Measurements from ENCODE around the gene KASH5. TPM values are rescaled to one million over a fixed set of nuclear protein-coding genes. Genes with fewer than 3 reads are reported as not detected.
A peak's percentile ranks its signal among the peaks of the same experiment; 100 is the strongest.

KASH5 gene
- total and polyA plus RNA-seq, 2 donors, result 0.09 TPM

- Histone ChIP-seq H3K27ac (ENCODE audit: low read depth in 1 of 2, low read length in 1 of 2) (no peak overlapping the region), H3K27me3 (ENCODE audit: control insufficient read depth in 2 of 2, insufficient read depth in 1 of 2, low read length in 1 of 2) (no peaks in the 10 kb centered on the region), H3K4me3 (ENCODE audit: low read length in 2 of 2) (no peak overlapping the region), H3K36me3 (ENCODE audit: control insufficient read depth in 2 of 2, insufficient read depth in 2 of 2, low read length in 1 of 2) (peaks cover 0 to 8% of the 10 kb centered on the region in 2 donors), H3K4me1 (ENCODE audit: control insufficient read depth in 2 of 2, insufficient read depth in 2 of 2, low read length in 2 of 2) (peaks cover 0 to 3% of the 10 kb centered on the region in 2 donors), H3K9me3 (ENCODE audit: control insufficient read depth in 2 of 2, insufficient read depth in 1 of 2, low read length in 1 of 2) (no peaks in the 10 kb centered on the region)
- 92% methylated on average over 11 of the region's 11 CpGs for WGBS
- no peak for DNase-seq (ENCODE audit: low read depth in 6 of 9, low spot score in 9 of 9)
Observed at GRCh38 chr19:49344505-49345423, 43.3 kb upstream of the KASH5 start.

GRCh38 chr19:49347191-49347590 lies 40.9 kb upstream of the KASH5 start:
- H3K27me3 ChIP-seq (ENCODE audit: control insufficient read depth in 2 of 2, insufficient read depth in 1 of 2, low read length in 1 of 2), result peaks cover 0 to 2% of the 10 kb centered on the region in 2 donors
- H3K4me1 ChIP-seq (ENCODE audit: control insufficient read depth in 2 of 2, insufficient read depth in 2 of 2, low read length in 2 of 2), result no peaks in the 10 kb centered on the region
- no peak for DNase-seq (ENCODE audit: low read depth in 6 of 9, low spot score in 9 of 9)
- no peak overlapping the region for H3K4me3 ChIP-seq (ENCODE audit: low read length in 2 of 2)
- H3K9me3 ChIP-seq (ENCODE audit: control insufficient read depth in 2 of 2, insufficient read depth in 1 of 2, low read length in 1 of 2), result no peaks in the 10 kb centered on the region
- 98% methylated on average over 15 of the region's 15 CpGs for WGBS
- no peak overlapping the region for H3K27ac ChIP-seq (ENCODE audit: low read depth in 1 of 2, low read length in 1 of 2)
- no peaks in the 10 kb centered on the region for H3K36me3 ChIP-seq (ENCODE audit: control insufficient read depth in 2 of 2, insufficient read depth in 2 of 2, low read length in 1 of 2)

- no peak for DNase-seq (ENCODE audit: low read depth in 6 of 9, low spot score in 9 of 9)
- no peaks in the 10 kb centered on the region for H3K36me3 ChIP-seq (ENCODE audit: control insufficient read depth in 2 of 2, insufficient read depth in 2 of 2, low read length in 1 of 2)
- H3K9me3 ChIP-seq (ENCODE audit: control insufficient read depth in 2 of 2, insufficient read depth in 1 of 2, low read length in 1 of 2), result no peaks in the 10 kb centered on the region
- H3K27ac ChIP-seq (ENCODE audit: low read depth in 1 of 2, low read length in 1 of 2), result no peak overlapping the region
- no peaks in the 10 kb centered on the region for H3K4me1 ChIP-seq (ENCODE audit: control insufficient read depth in 2 of 2, insufficient read depth in 2 of 2, low read length in 2 of 2)
- WGBS, result 89% methylated on average over 3 of the region's 3 CpGs
- no peak overlapping the region for H3K4me3 ChIP-seq (ENCODE audit: low read length in 2 of 2)
- peaks cover 0 to 2% of the 10 kb centered on the region in 2 donors for H3K27me3 ChIP-seq (ENCODE audit: control insufficient read depth in 2 of 2, insufficient read depth in 1 of 2, low read length in 1 of 2)
Observed at GRCh38 chr19:49347835-49348234, 40.2 kb upstream of the KASH5 start.

- 95% methylated on average over 12 of the region's 12 CpGs for WGBS
- no peak overlapping the region for H3K4me3 ChIP-seq (ENCODE audit: low read length in 2 of 2)
- H3K27ac ChIP-seq (ENCODE audit: low read depth in 1 of 2, low read length in 1 of 2), result no peak overlapping the region
- no peak for DNase-seq (ENCODE audit: low read depth in 6 of 9, low spot score in 9 of 9)
- peaks cover 0 to 5% of the 10 kb centered on the region in 2 donors for H3K27me3 ChIP-seq (ENCODE audit: control insufficient read depth in 2 of 2, insufficient read depth in 1 of 2, low read length in 1 of 2)
- H3K4me1 ChIP-seq (ENCODE audit: control insufficient read depth in 2 of 2, insufficient read depth in 2 of 2, low read length in 2 of 2), result no peaks in the 10 kb centered on the region
- no peaks in the 10 kb centered on the region for H3K36me3 ChIP-seq (ENCODE audit: control insufficient read depth in 2 of 2, insufficient read depth in 2 of 2, low read length in 1 of 2)
- no peaks in the 10 kb centered on the region for H3K9me3 ChIP-seq (ENCODE audit: control insufficient read depth in 2 of 2, insufficient read depth in 1 of 2, low read length in 1 of 2)
Observed at GRCh38 chr19:49348305-49349189, 39.5 kb upstream of the KASH5 start.

GRCh38 chr19:49349567-49349966 lies 38.5 kb upstream of the KASH5 start:
- Histone ChIP-seq H3K36me3 (ENCODE audit: control insufficient read depth in 2 of 2, insufficient read depth in 2 of 2, low read length in 1 of 2) (no peaks in the 10 kb centered on the region), H3K27me3 (ENCODE audit: control insufficient read depth in 2 of 2, insufficient read depth in 1 of 2, low read length in 1 of 2) (peaks cover 0 to 7% of the 10 kb centered on the region in 2 donors), H3K27ac (ENCODE audit: low read depth in 1 of 2, low read length in 1 of 2) (no peak overlapping the region), H3K9me3 (ENCODE audit: control insufficient read depth in 2 of 2, insufficient read depth in 1 of 2, low read length in 1 of 2) (no peaks in the 10 kb centered on the region), H3K4me1 (ENCODE audit: control insufficient read depth in 2 of 2, insufficient read depth in 2 of 2, low read length in 2 of 2) (no peaks in the 10 kb centered on the region), H3K4me3 (ENCODE audit: low read length in 2 of 2) (no peak overlapping the region)
- DNase-seq (ENCODE audit: low read depth in 6 of 9, low spot score in 9 of 9), result no peak
- 99% methylated on average over 2 of the region's 2 CpGs for WGBS

GRCh38 chr19:49355909-49356353 lies 32.1 kb upstream of the KASH5 start:
- peak overlapping the region in 1 of 2 donors; percentile 18 for H3K27ac ChIP-seq (ENCODE audit: low read depth in 1 of 2, low read length in 1 of 2)
- H3K9me3 ChIP-seq (ENCODE audit: control insufficient read depth in 2 of 2, insufficient read depth in 1 of 2, low read length in 1 of 2), result peaks cover 0 to 3% of the 10 kb centered on the region in 2 donors
- peaks cover 0 to 4% of the 10 kb centered on the region in 2 donors for H3K4me1 ChIP-seq (ENCODE audit: control insufficient read depth in 2 of 2, insufficient read depth in 2 of 2, low read length in 2 of 2)
- H3K27me3 ChIP-seq (ENCODE audit: control insufficient read depth in 2 of 2, insufficient read depth in 1 of 2, low read length in 1 of 2), result peaks cover 10 to 56% of the 10 kb centered on the region in 2 donors
- no peak for DNase-seq (ENCODE audit: low read depth in 6 of 9, low spot score in 9 of 9)
- H3K36me3 ChIP-seq (ENCODE audit: control insufficient read depth in 2 of 2, insufficient read depth in 2 of 2, low read length in 1 of 2), result no peaks in the 10 kb centered on the region
- 18% methylated on average over 12 of the region's 12 CpGs for WGBS
- H3K4me3 ChIP-seq (ENCODE audit: low read length in 2 of 2), result no peak overlapping the region

GRCh38 chr19:49356382-49356781 lies 31.7 kb upstream of the KASH5 start:
- H3K9me3 ChIP-seq (ENCODE audit: control insufficient read depth in 2 of 2, insufficient read depth in 1 of 2, low read length in 1 of 2), result peaks cover 0 to 3% of the 10 kb centered on the region in 2 donors
- DNase-seq (ENCODE audit: low read depth in 6 of 9, low spot score in 9 of 9), result no peak
- H3K27me3 ChIP-seq (ENCODE audit: control insufficient read depth in 2 of 2, insufficient read depth in 1 of 2, low read length in 1 of 2), result peaks cover 11 to 58% of the 10 kb centered on the region in 2 donors
- H3K4me3 ChIP-seq (ENCODE audit: low read length in 2 of 2), result no peak overlapping the region
- H3K27ac ChIP-seq (ENCODE audit: low read depth in 1 of 2, low read length in 1 of 2), result no peak overlapping the region
- peaks cover 0 to 4% of the 10 kb centered on the region in 2 donors for H3K4me1 ChIP-seq (ENCODE audit: control insufficient read depth in 2 of 2, insufficient read depth in 2 of 2, low read length in 2 of 2)
- no peaks in the 10 kb centered on the region for H3K36me3 ChIP-seq (ENCODE audit: control insufficient read depth in 2 of 2, insufficient read depth in 2 of 2, low read length in 1 of 2)
- WGBS, result 83% methylated on average over 7 of the region's 7 CpGs

- no peak overlapping the region for H3K27ac ChIP-seq (ENCODE audit: low read depth in 1 of 2, low read length in 1 of 2)
- H3K27me3 ChIP-seq (ENCODE audit: control insufficient read depth in 2 of 2, insufficient read depth in 1 of 2, low read length in 1 of 2), result peaks cover 20 to 67% of the 10 kb centered on the region in 2 donors
- WGBS, result 92% methylated on average over 9 of the region's 9 CpGs
- no peak for DNase-seq (ENCODE audit: low read depth in 6 of 9, low spot score in 9 of 9)
- H3K36me3 ChIP-seq (ENCODE audit: control insufficient read depth in 2 of 2, insufficient read depth in 2 of 2, low read length in 1 of 2), result no peaks in the 10 kb centered on the region
- peaks cover 0 to 9% of the 10 kb centered on the region in 2 donors for H3K4me1 ChIP-seq (ENCODE audit: control insufficient read depth in 2 of 2, insufficient read depth in 2 of 2, low read length in 2 of 2)
- H3K4me3 ChIP-seq (ENCODE audit: low read length in 2 of 2), result no peak overlapping the region
- peaks cover 0 to 3% of the 10 kb centered on the region in 2 donors for H3K9me3 ChIP-seq (ENCODE audit: control insufficient read depth in 2 of 2, insufficient read depth in 1 of 2, low read length in 1 of 2)
Observed at GRCh38 chr19:49357186-49357585, 30.9 kb upstream of the KASH5 start.
